Upper lobe of left lung (tissue), 4 donors: ENCODE results near the gene PADI4.

Experiments used
- CTCF ChIP-seq, 6 experiments: fragments of 450-650 bp in 4 of 6; fragments of 200-600 bp in 2 of 6; sonication (generic) in 2 of 6; IDR thresholded peaks; one replicate each; pipeline ENCODE4 v1.5.1; 2016 to 2019; ENCODE audit warnings: antibody characterized with exemption in 6 of 6
- EP300 ChIP-seq, 4 donors: sonication (generic); formaldehyde crosslinking; IDR thresholded peaks; one replicate each; pipeline ENCODE4 v1.5.1; 2017; ENCODE audit warnings: antibody characterized with exemption in 4 of 4, control low read depth in 2 of 4
- POLR2A ChIP-seq, 4 donors: fragments of 450-650 bp; IDR thresholded peaks; one replicate each; pipeline ENCODE4 v1.5.1; 2016 to 2017; ENCODE audit warnings: antibody characterized with exemption in 4 of 4, mild to moderate bottlenecking in 2 of 4
- POLR2AphosphoS5 ChIP-seq, 2 donors: sonication (generic); formaldehyde crosslinking; IDR thresholded peaks; one replicate each; pipeline ENCODE4 v1.5.1; 2017; ENCODE audit warnings: antibody characterized with exemption in 2 of 2

DNA sequence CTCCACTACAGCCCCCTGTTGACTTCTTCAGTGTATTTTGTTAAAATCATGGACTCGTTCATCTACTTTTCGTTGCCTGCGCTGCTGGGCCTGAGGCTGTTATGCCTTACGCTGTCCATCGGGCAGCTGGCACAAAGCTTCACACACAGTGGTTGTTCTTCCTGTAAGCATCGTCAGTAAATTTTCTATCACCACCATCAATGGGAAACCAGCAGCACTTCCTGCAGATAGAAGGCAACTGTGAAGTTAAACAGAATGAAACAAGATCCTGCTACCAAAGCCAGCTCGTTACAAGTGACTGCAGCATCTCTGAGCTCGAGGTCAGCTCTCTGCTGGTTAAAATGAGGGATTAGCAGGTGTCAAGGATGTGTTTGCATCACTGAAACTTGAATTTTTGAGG is 42.1 kb downstream of the PADI4 start:
- TF ChIP-seq CTCF (IDR thresholded peaks at IDR 0.05) (no peak), POLR2A (IDR thresholded peaks at IDR 0.05) (no peak), POLR2AphosphoS5 (IDR thresholded peaks at IDR 0.05) (no peak), EP300 (IDR thresholded peaks at IDR 0.05) (no peak)
